ENCODE measurements around the gene LHCGR.

LHCGR gene

GRCh38 chr2:48790407-48791170 lies 35.1 kb upstream of the LHCGR start:
- TF ChIP-seq TAF1 (IDR thresholded peaks at IDR 0.05; ENCODE audit: borderline replicate concordance, insufficient read depth, low read length) (no peak), POLR2AphosphoS5 (IDR thresholded peaks at IDR 0.05; ENCODE audit: low read depth, low read length) (no peak), REST (IDR thresholded peaks at IDR 0.05; ENCODE audit: insufficient read depth in 1 of 2, low read depth in 2 of 2, low read length in 2 of 2) (no peak), SIN3A (IDR thresholded peaks at IDR 0.05; ENCODE audit: borderline replicate concordance, insufficient read depth, low read length) (no peak), FOXP2 (optimal IDR thresholded peaks at IDR 0.05; ENCODE audit: borderline replicate concordance, extremely low read depth, extremely low read length, insufficient read depth) (no peak)

GRCh38 chr2:48787580-48787979 lies 32.1 kb upstream of the LHCGR start:
- TF ChIP-seq SIN3A (IDR thresholded peaks at IDR 0.05; ENCODE audit: borderline replicate concordance, insufficient read depth, low read length) (no peak), POLR2AphosphoS5 (IDR thresholded peaks at IDR 0.05; ENCODE audit: low read depth, low read length) (no peak), REST (IDR thresholded peaks at IDR 0.05; ENCODE audit: insufficient read depth in 1 of 2, low read depth in 2 of 2, low read length in 2 of 2) (no peak), TAF1 (IDR thresholded peaks at IDR 0.05; ENCODE audit: borderline replicate concordance, insufficient read depth, low read length) (no peak), FOXP2 (optimal IDR thresholded peaks at IDR 0.05; ENCODE audit: borderline replicate concordance, extremely low read depth, extremely low read length, insufficient read depth) (no peak)

DNA sequence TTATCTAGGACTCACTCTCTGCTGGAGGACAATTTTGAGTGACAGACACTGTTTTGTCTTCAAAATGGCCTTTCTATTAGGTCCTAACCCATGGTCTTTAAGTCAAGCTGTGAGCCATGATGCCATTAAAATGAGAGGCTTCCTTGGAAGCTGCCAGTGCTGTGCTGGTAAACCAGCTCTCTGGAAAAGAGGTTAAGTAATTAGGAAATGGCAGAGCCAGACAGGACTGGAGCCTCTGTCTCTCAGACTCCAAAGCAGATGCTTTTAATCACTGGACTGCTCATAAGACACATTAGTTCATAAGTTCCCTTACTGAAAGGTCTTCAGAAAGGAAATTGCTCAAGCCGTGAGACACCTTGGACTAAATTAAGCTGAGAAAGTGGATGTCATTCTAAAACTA lies 25.8 kb upstream of the LHCGR start:
- no peak for TF ChIP-seq TAF1 (IDR thresholded peaks at IDR 0.05; ENCODE audit: borderline replicate concordance, insufficient read depth, low read length)
- no peak for TF ChIP-seq POLR2AphosphoS5 (IDR thresholded peaks at IDR 0.05; ENCODE audit: low read depth, low read length)
- no peak for TF ChIP-seq SIN3A (IDR thresholded peaks at IDR 0.05; ENCODE audit: borderline replicate concordance, insufficient read depth, low read length)
- TF ChIP-seq REST (IDR thresholded peaks at IDR 0.05; ENCODE audit: insufficient read depth in 1 of 2, low read depth in 2 of 2, low read length in 2 of 2), result no peak
- no peak for TF ChIP-seq FOXP2 (optimal IDR thresholded peaks at IDR 0.05; ENCODE audit: borderline replicate concordance, extremely low read depth, extremely low read length, insufficient read depth)

GRCh38 chr2:48779019-48779716 lies 23.6 kb upstream of the LHCGR start:
- TF ChIP-seq SIN3A (IDR thresholded peaks at IDR 0.05; ENCODE audit: borderline replicate concordance, insufficient read depth, low read length) (no peak), POLR2AphosphoS5 (IDR thresholded peaks at IDR 0.05; ENCODE audit: low read depth, low read length) (no peak), FOXP2 (optimal IDR thresholded peaks at IDR 0.05; ENCODE audit: borderline replicate concordance, extremely low read depth, extremely low read length, insufficient read depth) (no peak), REST (IDR thresholded peaks at IDR 0.05; ENCODE audit: insufficient read depth in 1 of 2, low read depth in 2 of 2, low read length in 2 of 2) (no peak), TAF1 (IDR thresholded peaks at IDR 0.05; ENCODE audit: borderline replicate concordance, insufficient read depth, low read length) (no peak)

Data from PFSK-1 (cell line).